Amygdala (tissue), 56 donors: Measurements from ENCODE around the gene GDF11.
A peak's percentile ranks its signal among the peaks of the same experiment; 100 is the strongest.

ENCODE experiments used
- DNase-seq, 56 donors: peaks; one replicate each; lab custom pipeline; 2025; lab: John Stamatoyannopoulos, UW

The GDF11 gene

GRCh38 chr12:55771736-55772135 lies 28.8 kb downstream of the GDF11 start:
- no peak for DNase-seq

- DNase-seq: no peak
Observed at GRCh38 chr12:55777856-55778255, 34.9 kb downstream of the GDF11 start.

- no peak for DNase-seq
Observed at GRCh38 chr12:55780685-55781084, 37.8 kb downstream of the GDF11 start.

GRCh38 chr12:55788546-55788945 lies 45.6 kb downstream of the GDF11 start:
- DNase-seq: no peak

- DNase-seq: no peak
Observed at GRCh38 chr12:55789171-55789570, 46.2 kb downstream of the GDF11 start.

GRCh38 chr12:55789893-55790292 lies 47.0 kb downstream of the GDF11 start:
- no peak for DNase-seq

GRCh38 chr12:55795950-55796349 lies 53.0 kb downstream of the GDF11 start:
- no peak for DNase-seq

- peak in 18 of 56 donors; percentile 0 to 44 (median 5) for DNase-seq
Observed at GRCh38 chr12:55797068-55797467, 54.1 kb downstream of the GDF11 start.

- DNase-seq: no peak
Observed at GRCh38 chr12:55797550-55797949, 54.6 kb downstream of the GDF11 start.
